ENCODE data around the gene ZNF407. TPM values are rescaled to one million over a fixed set of nuclear protein-coding genes. Genes with fewer than 3 reads are reported as not detected.

ZNF407 gene
- total RNA-seq, 1 experiment from 2014 or later = 7.6 TPM

DNA sequence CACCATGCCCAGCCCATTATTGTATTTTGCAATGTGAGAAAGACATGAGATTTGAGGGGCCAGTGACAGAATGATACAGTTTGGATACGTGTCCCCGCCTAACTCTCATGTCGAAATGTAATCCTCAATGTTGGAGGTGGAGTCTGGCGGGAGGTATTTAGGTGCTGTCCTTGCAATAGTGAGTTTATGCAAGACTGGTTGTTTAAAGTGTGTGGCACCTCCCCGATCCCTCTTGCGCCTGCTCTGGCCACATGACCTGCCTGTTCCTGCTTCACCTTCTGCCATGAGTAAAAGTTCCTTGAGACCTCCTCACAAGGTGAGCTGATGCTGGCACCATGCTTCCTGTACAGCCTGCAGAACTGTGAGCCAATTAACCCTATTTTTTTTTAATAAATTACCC, 46.8 kb upstream of the ZNF407 start (continued):
- TF ChIP-seq, protein P1, sequence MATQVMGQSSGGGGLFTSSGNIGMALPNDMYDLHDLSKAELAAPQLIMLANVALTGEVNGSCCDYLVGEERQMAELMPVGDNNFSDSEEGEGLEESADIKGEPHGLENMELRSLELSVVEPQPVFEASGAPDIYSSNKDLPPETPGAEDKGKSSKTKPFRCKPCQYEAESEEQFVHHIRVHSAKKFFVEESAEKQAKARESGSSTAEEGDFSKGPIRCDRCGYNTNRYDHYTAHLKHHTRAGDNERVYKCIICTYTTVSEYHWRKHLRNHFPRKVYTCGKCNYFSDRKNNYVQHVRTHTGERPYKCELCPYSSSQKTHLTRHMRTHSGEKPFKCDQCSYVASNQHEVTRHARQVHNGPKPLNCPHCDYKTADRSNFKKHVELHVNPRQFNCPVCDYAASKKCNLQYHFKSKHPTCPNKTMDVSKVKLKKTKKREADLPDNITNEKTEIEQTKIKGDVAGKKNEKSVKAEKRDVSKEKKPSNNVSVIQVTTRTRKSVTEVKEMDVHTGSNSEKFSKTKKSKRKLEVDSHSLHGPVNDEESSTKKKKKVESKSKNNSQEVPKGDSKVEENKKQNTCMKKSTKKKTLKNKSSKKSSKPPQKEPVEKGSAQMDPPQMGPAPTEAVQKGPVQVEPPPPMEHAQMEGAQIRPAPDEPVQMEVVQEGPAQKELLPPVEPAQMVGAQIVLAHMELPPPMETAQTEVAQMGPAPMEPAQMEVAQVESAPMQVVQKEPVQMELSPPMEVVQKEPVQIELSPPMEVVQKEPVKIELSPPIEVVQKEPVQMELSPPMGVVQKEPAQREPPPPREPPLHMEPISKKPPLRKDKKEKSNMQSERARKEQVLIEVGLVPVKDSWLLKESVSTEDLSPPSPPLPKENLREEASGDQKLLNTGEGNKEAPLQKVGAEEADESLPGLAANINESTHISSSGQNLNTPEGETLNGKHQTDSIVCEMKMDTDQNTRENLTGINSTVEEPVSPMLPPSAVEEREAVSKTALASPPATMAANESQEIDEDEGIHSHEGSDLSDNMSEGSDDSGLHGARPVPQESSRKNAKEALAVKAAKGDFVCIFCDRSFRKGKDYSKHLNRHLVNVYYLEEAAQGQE (IDR thresholded peaks at IDR 0.05; ENCODE audit: low read depth) = no peak
- TF ChIP-seq SRF (IDR thresholded peaks at IDR 0.05; ENCODE audit: low read depth) (no peak), EZH2phosphoT487 (IDR thresholded peaks at IDR 0.05; ENCODE audit: borderline replicate concordance) (no peak), FOSL1 (IDR thresholded peaks at IDR 0.05; ENCODE audit: low read depth) (no peak), ZFX (IDR thresholded peaks at IDR 0.05) (no peak), TCF7L2 (IDR thresholded peaks at IDR 0.05; ENCODE audit: borderline replicate concordance, extremely low read depth, insufficient read depth, insufficient read length) (no peak)
- TF ChIP-seq, protein P2, sequence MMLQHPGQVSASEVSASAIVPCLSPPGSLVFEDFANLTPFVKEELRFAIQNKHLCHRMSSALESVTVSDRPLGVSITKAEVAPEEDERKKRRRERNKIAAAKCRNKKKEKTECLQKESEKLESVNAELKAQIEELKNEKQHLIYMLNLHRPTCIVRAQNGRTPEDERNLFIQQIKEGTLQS (IDR thresholded peaks at IDR 0.05) = no peak

DNA sequence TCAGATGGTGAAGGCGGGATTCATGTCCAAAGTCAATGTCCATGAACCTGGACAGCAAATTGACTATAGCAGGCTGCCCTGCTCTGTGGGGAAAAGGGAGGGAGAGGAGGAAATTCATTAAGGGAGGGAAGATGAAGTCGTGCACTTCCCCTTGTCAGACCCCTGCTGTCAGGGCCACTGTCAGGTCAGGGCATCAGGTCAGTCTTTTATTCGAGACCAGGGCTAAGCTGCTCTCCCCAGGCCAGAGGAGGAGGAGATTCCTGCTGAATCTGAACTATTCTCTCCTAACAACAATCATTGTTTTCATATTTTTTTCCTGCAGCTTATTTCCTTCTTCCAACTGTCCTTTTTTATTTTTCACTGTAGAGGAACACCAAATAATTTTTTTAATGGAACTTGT, 46.2 kb upstream of the ZNF407 start:
- no peak overlapping the region for H3K4me3 ChIP-seq (replicated peaks in 1 of 2; ENCODE audit: low read depth in 1 of 2, low read length in 2 of 2)
- no peaks in the 10 kb centered on the region for H4K20me1 ChIP-seq (ENCODE audit: insufficient read depth)
- H3K36me3 ChIP-seq (ENCODE audit: control insufficient read depth in 1 of 2, insufficient read depth in 2 of 2, low read length in 2 of 2) = no peaks in the 10 kb centered on the region
- RAD21 ChIA-PET (ENCODE audit: low non-redundant PET in 1 of 2, low total read pairs in 2 of 2, uncharacterized antibody in 2 of 2, unreplicated experiment in 2 of 2) = interaction anchor here (0.6 to 1.3 kb wide), 5 partner anchors 11 to 354 kb away, joined by 3 to 6 read pairs (median 4); no protein-coding TSS in a partner anchor
- TF ChIP-seq JUND (IDR thresholded peaks at IDR 0.05) (no peak), EZH2phosphoT487 (IDR thresholded peaks at IDR 0.05; ENCODE audit: borderline replicate concordance) (no peak), EZH2 (IDR thresholded peaks at IDR 0.05) (no peak), YY1 (IDR thresholded peaks at IDR 0.05; ENCODE audit: extremely low read depth, insufficient replicate concordance, low read depth, low read length) (no peak), CEBPB (IDR thresholded peaks at IDR 0.05; ENCODE audit: low read depth) (no peak), FOSL1 (IDR thresholded peaks at IDR 0.05; ENCODE audit: low read depth) (no peak), POLR2AphosphoS5 (IDR thresholded peaks at IDR 0.05; ENCODE audit: low read depth, low read length) (no peak), SP1 (IDR thresholded peaks at IDR 0.05; ENCODE audit: low read depth) (no peak)
- TF ChIP-seq, protein P3, sequence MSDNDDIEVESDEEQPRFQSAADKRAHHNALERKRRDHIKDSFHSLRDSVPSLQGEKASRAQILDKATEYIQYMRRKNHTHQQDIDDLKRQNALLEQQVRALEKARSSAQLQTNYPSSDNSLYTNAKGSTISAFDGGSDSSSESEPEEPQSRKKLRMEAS (IDR thresholded peaks at IDR 0.05) = no peak
- TF ChIP-seq, protein P2 (IDR thresholded peaks at IDR 0.05) = no peak
- TF ChIP-seq, protein P4, sequence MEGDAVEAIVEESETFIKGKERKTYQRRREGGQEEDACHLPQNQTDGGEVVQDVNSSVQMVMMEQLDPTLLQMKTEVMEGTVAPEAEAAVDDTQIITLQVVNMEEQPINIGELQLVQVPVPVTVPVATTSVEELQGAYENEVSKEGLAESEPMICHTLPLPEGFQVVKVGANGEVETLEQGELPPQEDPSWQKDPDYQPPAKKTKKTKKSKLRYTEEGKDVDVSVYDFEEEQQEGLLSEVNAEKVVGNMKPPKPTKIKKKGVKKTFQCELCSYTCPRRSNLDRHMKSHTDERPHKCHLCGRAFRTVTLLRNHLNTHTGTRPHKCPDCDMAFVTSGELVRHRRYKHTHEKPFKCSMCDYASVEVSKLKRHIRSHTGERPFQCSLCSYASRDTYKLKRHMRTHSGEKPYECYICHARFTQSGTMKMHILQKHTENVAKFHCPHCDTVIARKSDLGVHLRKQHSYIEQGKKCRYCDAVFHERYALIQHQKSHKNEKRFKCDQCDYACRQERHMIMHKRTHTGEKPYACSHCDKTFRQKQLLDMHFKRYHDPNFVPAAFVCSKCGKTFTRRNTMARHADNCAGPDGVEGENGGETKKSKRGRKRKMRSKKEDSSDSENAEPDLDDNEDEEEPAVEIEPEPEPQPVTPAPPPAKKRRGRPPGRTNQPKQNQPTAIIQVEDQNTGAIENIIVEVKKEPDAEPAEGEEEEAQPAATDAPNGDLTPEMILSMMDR (IDR thresholded peaks at IDR 0.05 in 2 of 3, conservative IDR thresholded peaks at IDR 0.05 in 1 of 3; ENCODE audit: borderline replicate concordance in 1 of 3, insufficient read depth in 1 of 3, low read depth in 2 of 3, low read length in 2 of 3) = no peak
- POLR2A ChIA-PET = interaction anchor here (0.8 kb wide), 1 partner anchor 45 kb away, joined by 3 read pairs; no protein-coding TSS in a partner anchor
- no peak overlapping the region for H3K27ac ChIP-seq (ENCODE audit: low read depth, low read length)
- no peak overlapping the region for H3K9ac ChIP-seq (ENCODE audit: low read length)
- H3K9me2 ChIP-seq (ENCODE audit: insufficient read depth) = no peaks in the 10 kb centered on the region
- H3K4me1 ChIP-seq (ENCODE audit: control insufficient read depth in 1 of 2, insufficient read depth in 2 of 2, low read length in 2 of 2) = no peaks in the 10 kb centered on the region
- peaks cover 18% of the 10 kb centered on the region for H3K27me3 ChIP-seq (ENCODE audit: insufficient read depth, low read length)
- BruUV-seq (replicated peaks) = no TSS peak
- CTCF ChIA-PET = interaction anchor here (0.8 to 1.6 kb wide), 17 partner anchors 8 to 354 kb away, joined by 3 to 57 read pairs (median 6); partner anchors contain the start of gene CNDP2
- H3K4me2 ChIP-seq (ENCODE audit: low read length) = no peak overlapping the region
- peaks cover 0 to 6% of the 10 kb centered on the region in 2 experiments; a peak in 1 of 4 replicates for H3K9me3 ChIP-seq (ENCODE audit: control insufficient read depth in 1 of 2, insufficient read depth in 1 of 2, low read depth in 1 of 2, low read length in 2 of 2)
- intact Hi-C loops (cut with micrococcal nuclease) = loop anchor here (10.0 kb wide), 1 partner anchor 507 kb away; no protein-coding TSS in a partner anchor
- ATAC-seq = no peak
- H3K79me2 ChIP-seq (ENCODE audit: insufficient read depth, low read length) = no peaks in the 10 kb centered on the region
- no peak overlapping the region for H2AFZ ChIP-seq (ENCODE audit: low read depth, low read length, poor library complexity, severe bottlenecking)
- DNase-seq (ENCODE audit: low read depth, low spot score) = no peak
